ENCODE results near the gene UBTD1.

Gene UBTD1

GRCh38 chr10:97618285-97618684, 119.6 kb downstream of the UBTD1 start:
- in situ Hi-C loops (cut with HindIII; ENCODE audit: low sequenced_read_pairs): no loop called here

GRCh38 chr10:97618733-97619132, 120.0 kb downstream of the UBTD1 start:
- in situ Hi-C loops (cut with HindIII; ENCODE audit: low sequenced_read_pairs): no loop called here
- DNase-seq (ENCODE audit: low read depth, low spot score): no peak
- H3K4me3 ChIP-seq (ENCODE audit: low read depth, low read length): no peak overlapping the region
- TF ChIP-seq CTCF (IDR thresholded peaks at IDR 0.05; ENCODE audit: low read depth, low read length): no peak

More at GRCh38 chr10:97618285-97618684, 119.6 kb downstream of the UBTD1 start:
- DNase-seq (ENCODE audit: low read depth, low spot score): no peak
- H3K4me3 ChIP-seq (ENCODE audit: low read depth, low read length): no peak overlapping the region
- no peak for TF ChIP-seq CTCF (IDR thresholded peaks at IDR 0.05; ENCODE audit: low read depth, low read length)
